ENCODE results near the gene KCTD19.

KCTD19 gene

DNA sequence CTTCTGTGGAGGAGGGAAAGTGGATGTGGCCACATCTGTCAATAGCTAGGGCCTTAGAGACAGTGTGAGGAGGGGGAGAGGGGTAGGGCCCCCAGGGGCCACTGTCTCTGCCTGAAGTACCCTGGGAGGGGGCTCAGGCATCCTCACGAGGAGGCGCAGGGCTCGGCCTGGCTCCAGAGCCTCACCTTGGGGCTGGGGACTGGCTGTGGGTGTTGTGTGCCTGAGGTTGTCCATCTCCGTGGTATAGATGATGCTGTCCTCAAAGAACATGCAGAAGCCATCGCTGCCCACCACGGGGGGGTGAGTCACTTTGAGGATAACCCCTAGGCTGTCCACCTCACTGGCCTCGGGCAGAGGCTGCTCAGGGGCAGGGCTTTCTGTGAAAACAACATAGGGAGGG is 35.1 kb downstream of the KCTD19 start:
- H3K27me3 ChIP-seq (ENCODE audit: insufficient read depth, insufficient read length) = no peaks in the 10 kb centered on the region
- peaks cover 2% of the 10 kb centered on the region for H3K4me1 ChIP-seq (ENCODE audit: insufficient read depth, insufficient read length)
- TF ChIP-seq ZNF274 (IDR thresholded peaks at IDR 0.05; ENCODE audit: low read depth, low read length) (no peak), YY1 (IDR thresholded peaks at IDR 0.05; ENCODE audit: insufficient read depth, insufficient read length) (no peak), SUZ12 (IDR thresholded peaks at IDR 0.05; ENCODE audit: extremely low read depth, insufficient read depth, insufficient read length) (no peak)
- peaks cover 8% of the 10 kb centered on the region for H3K36me3 ChIP-seq (ENCODE audit: insufficient read depth, insufficient read length, low read length)
- no peak overlapping the region for H3K9ac ChIP-seq (ENCODE audit: insufficient read length, low read depth)
- H3K4me3 ChIP-seq (ENCODE audit: insufficient read length, low read depth) = no peak overlapping the region
- H3K9me3 ChIP-seq (ENCODE audit: insufficient read depth, low read length) = no peaks in the 10 kb centered on the region
- DNase-seq (ENCODE audit: low read depth, low spot score) = no peak

DNA sequence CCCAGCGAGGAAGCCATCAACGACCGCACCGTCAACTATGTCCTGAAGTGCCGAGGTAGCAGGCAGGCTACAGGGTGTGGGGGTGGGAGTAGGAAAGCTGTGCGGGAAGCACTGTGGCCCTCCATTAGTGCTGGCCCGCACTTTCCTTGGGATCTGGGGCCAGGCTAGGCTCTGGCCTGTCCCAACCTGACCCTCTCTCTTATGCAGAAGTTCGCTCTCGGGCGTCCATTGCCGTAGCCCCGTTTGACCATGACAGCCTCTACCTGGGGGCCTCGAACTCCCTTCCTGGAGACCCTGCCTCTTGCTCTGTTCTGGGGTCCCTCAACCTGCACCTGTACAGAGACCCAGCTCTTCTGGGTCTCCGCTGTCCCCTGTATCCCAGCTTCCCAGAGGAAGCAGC is 38.6 kb downstream of the KCTD19 start:
- Histone ChIP-seq H3K4me1 (ENCODE audit: insufficient read depth, insufficient read length) (peaks cover 15% of the 10 kb centered on the region), H3K9me3 (ENCODE audit: insufficient read depth, low read length) (no peaks in the 10 kb centered on the region), H3K4me3 (ENCODE audit: insufficient read length, low read depth) (no peak overlapping the region), H3K27me3 (ENCODE audit: insufficient read depth, insufficient read length) (no peaks in the 10 kb centered on the region), H3K9ac (ENCODE audit: insufficient read length, low read depth) (no peak overlapping the region), H3K36me3 (ENCODE audit: insufficient read depth, insufficient read length, low read length) (peaks cover 15% of the 10 kb centered on the region)
- TF ChIP-seq YY1 (IDR thresholded peaks at IDR 0.05; ENCODE audit: insufficient read depth, insufficient read length) (no peak), SUZ12 (IDR thresholded peaks at IDR 0.05; ENCODE audit: extremely low read depth, insufficient read depth, insufficient read length) (no peak), ZNF274 (IDR thresholded peaks at IDR 0.05; ENCODE audit: low read depth, low read length) (no peak)
- no peak for DNase-seq (ENCODE audit: low read depth, low spot score)

- H3K27me3 ChIP-seq (ENCODE audit: insufficient read depth, insufficient read length) = no peaks in the 10 kb centered on the region
- H3K4me1 ChIP-seq (ENCODE audit: insufficient read depth, insufficient read length) = peaks cover 16% of the 10 kb centered on the region
- H3K4me3 ChIP-seq (ENCODE audit: insufficient read length, low read depth) = no peak overlapping the region
- no peak for DNase-seq (ENCODE audit: low read depth, low spot score)
- no peaks in the 10 kb centered on the region for H3K9me3 ChIP-seq (ENCODE audit: insufficient read depth, low read length)
- H3K9ac ChIP-seq (ENCODE audit: insufficient read length, low read depth) = no peak overlapping the region
- peaks cover 26% of the 10 kb centered on the region for H3K36me3 ChIP-seq (ENCODE audit: insufficient read depth, insufficient read length, low read length)
- TF ChIP-seq ZNF274 (IDR thresholded peaks at IDR 0.05; ENCODE audit: low read depth, low read length) = no peak
- TF ChIP-seq YY1 (IDR thresholded peaks at IDR 0.05; ENCODE audit: insufficient read depth, insufficient read length) = no peak
- no peak for TF ChIP-seq SUZ12 (IDR thresholded peaks at IDR 0.05; ENCODE audit: extremely low read depth, insufficient read depth, insufficient read length)
Observed at GRCh38 chr16:67286441-67287235, 39.9 kb downstream of the KCTD19 start.

DNA sequence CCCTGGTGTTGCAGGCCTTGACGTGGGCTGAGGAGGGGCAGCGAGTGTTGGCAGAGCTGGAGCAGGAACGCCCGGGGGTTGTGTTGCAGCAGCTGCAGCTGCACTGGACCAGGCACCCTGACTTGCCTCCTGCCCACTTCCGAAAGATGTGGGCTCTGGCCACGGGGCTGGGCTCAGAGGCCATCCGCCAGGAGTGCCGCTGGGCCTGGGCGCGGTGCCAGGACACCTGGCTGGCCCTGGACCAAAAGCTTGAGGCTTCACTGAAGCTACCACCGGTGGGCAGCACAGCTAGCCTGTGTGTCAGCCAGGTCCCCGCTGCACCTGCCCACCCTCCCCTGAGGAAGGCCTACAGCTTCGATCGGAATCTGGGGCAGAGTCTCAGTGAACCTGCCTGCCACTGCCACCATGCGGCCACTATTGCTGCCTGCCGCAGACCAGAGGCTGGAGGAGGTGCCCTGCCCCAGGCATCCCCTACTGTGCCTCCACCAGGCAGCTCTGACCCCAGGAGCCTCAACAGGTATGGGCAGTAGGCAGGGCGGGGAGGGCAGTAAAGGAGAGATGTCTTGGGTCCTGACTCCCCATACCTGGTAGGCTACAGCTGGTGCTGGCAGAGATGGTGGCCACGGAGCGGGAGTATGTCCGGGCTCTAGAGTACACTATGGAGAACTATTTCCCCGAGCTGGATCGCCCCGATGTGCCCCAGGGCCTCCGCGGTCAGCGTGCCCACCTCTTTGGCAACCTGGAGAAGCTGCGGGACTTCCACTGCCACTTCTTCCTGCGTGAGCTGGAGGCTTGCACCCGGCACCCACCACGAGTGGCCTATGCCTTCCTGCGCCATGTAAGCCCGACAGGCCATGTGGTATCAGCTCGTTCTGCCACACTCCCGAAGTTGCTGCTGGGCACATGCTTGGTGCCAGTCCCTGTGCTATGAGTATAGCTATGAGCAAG is 41.6 kb downstream of the KCTD19 start:
- no peak overlapping the region for H3K9ac ChIP-seq (ENCODE audit: insufficient read length, low read depth)
- peaks cover 16% of the 10 kb centered on the region for H3K4me1 ChIP-seq (ENCODE audit: insufficient read depth, insufficient read length)
- no peak overlapping the region for H3K4me3 ChIP-seq (ENCODE audit: insufficient read length, low read depth)
- TF ChIP-seq YY1 (IDR thresholded peaks at IDR 0.05; ENCODE audit: insufficient read depth, insufficient read length) = no peak
- TF ChIP-seq ZNF274 (IDR thresholded peaks at IDR 0.05; ENCODE audit: low read depth, low read length) = no peak
- TF ChIP-seq SUZ12 (IDR thresholded peaks at IDR 0.05; ENCODE audit: extremely low read depth, insufficient read depth, insufficient read length) = no peak
- peaks cover 27% of the 10 kb centered on the region for H3K36me3 ChIP-seq (ENCODE audit: insufficient read depth, insufficient read length, low read length)
- H3K9me3 ChIP-seq (ENCODE audit: insufficient read depth, low read length) = no peaks in the 10 kb centered on the region
- DNase-seq (ENCODE audit: low read depth, low spot score) = peak; percentile 54
- peaks cover 2% of the 10 kb centered on the region for H3K27me3 ChIP-seq (ENCODE audit: insufficient read depth, insufficient read length)

DNA sequence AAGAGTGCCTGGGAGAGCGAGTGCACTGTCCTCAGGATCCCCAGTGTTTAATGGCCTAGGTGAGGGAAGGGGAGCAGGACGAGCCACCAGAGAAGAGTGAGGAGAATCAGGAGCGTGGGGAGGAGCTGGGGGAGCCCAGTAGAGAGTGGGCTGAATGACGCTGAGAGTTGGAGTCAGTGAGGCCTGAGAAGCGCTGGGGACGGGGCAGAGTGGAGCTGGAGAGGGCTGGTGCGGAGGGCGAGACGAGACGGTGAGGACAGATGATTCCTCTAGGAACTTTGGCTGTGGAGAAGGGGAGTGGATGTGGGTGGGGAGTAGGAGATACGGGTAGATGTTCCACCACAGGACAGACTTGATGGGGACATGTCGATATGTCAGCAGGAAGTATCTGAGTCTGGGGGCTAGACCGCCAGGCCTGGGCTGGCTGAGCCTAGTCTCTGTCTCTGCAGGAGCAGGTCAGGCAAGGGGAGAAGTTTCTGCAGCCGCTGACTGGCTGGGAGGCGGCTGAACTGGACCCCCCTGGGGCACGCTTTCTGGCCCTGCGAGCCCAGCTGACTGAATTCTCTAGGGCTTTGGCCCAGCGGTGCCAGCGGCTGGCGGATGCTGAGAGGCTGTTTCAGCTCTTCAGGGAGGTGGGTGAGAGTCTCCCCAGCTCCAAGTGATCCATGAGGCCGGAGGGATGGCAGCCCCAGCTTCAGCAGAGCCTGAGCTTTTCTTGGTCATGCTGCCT is 42.5 kb downstream of the KCTD19 start:
- Histone ChIP-seq H3K4me3 (ENCODE audit: insufficient read length, low read depth) (no peak overlapping the region), H3K27me3 (ENCODE audit: insufficient read depth, insufficient read length) (peaks cover 8% of the 10 kb centered on the region), H3K4me1 (ENCODE audit: insufficient read depth, insufficient read length) (peaks cover 18% of the 10 kb centered on the region), H3K9ac (ENCODE audit: insufficient read length, low read depth) (no peak overlapping the region), H3K36me3 (ENCODE audit: insufficient read depth, insufficient read length, low read length) (peaks cover 27% of the 10 kb centered on the region), H3K9me3 (ENCODE audit: insufficient read depth, low read length) (no peaks in the 10 kb centered on the region)
- DNase-seq (ENCODE audit: low read depth, low spot score) = no peak
- no peak for TF ChIP-seq ZNF274 (IDR thresholded peaks at IDR 0.05; ENCODE audit: low read depth, low read length)
- TF ChIP-seq YY1 (IDR thresholded peaks at IDR 0.05; ENCODE audit: insufficient read depth, insufficient read length) = no peak
- no peak for TF ChIP-seq SUZ12 (IDR thresholded peaks at IDR 0.05; ENCODE audit: extremely low read depth, insufficient read depth, insufficient read length)

- H3K9me3 ChIP-seq (ENCODE audit: insufficient read depth, low read length) = no peaks in the 10 kb centered on the region
Observed at GRCh38 chr16:67283039-67283825, 43.3 kb downstream of the KCTD19 start.

More at GRCh38 chr16:67283039-67283825, 43.3 kb downstream of the KCTD19 start:
- Histone ChIP-seq H3K4me3 (ENCODE audit: insufficient read length, low read depth) (no peak overlapping the region), H3K27me3 (ENCODE audit: insufficient read depth, insufficient read length) (peaks cover 8% of the 10 kb centered on the region), H3K4me1 (ENCODE audit: insufficient read depth, insufficient read length) (peaks cover 24% of the 10 kb centered on the region), H3K9ac (ENCODE audit: insufficient read length, low read depth) (no peak overlapping the region), H3K36me3 (ENCODE audit: insufficient read depth, insufficient read length, low read length) (peaks cover 27% of the 10 kb centered on the region)
- DNase-seq (ENCODE audit: low read depth, low spot score) = no peak
- no peak for TF ChIP-seq YY1 (IDR thresholded peaks at IDR 0.05; ENCODE audit: insufficient read depth, insufficient read length)
